Uterus (tissue), 4 donors: ENCODE measurements around the gene CARD8. TPM values are rescaled to one million over a fixed set of nuclear protein-coding genes. Genes with fewer than 3 reads are reported as not detected.
"Not testable (repeated sequence)": the region's sequence is repeated elsewhere in the genome, so short reads cannot be mapped to it uniquely, and the experiment has no call there.

Experiments
- DNase-seq, 2 donors: peaks; one replicate each; pipeline ENCODE4 v3.0.0-alpha.2; 2019 to 2020
- H3K27ac ChIP-seq, 2 donors: fragments of 200-600 bp; sonication (generic); 1 replicate in 1 of 2; 2 replicates in 1 of 2; pipeline ENCODE4 v1.5.1; 2016 to 2018
- H3K27me3 ChIP-seq, 2 donors: fragments of 200-600 bp; sonication (generic); one replicate each; pipeline ENCODE4 v1.5.1; 2018 to 2019; ENCODE audit warnings: control low read depth in 1 of 2
- H3K36me3 ChIP-seq, 2 donors: fragments of 200-600 bp; sonication (generic); one replicate each; pipeline ENCODE4 v1.5.1; 2019; ENCODE audit warnings: control low read depth in 1 of 2
- H3K4me1 ChIP-seq, 2 donors: fragments of 200-600 bp; sonication (generic); one replicate each; pipeline ENCODE4 v1.5.1; 2018 to 2019; ENCODE audit warnings: control low read depth in 1 of 2
- H3K4me3 ChIP-seq, 2 donors: fragments of 200-600 bp; sonication (generic); 1 replicate in 1 of 2; 2 replicates in 1 of 2; pipeline ENCODE4 v1.5.1; 2018 to 2019; ENCODE audit warnings: mild to moderate bottlenecking in 1 of 2
- H3K9me3 ChIP-seq, 2 donors: fragments of 200-600 bp; sonication (generic); one replicate each; pipeline ENCODE4 v1.5.1; 2019; ENCODE audit warnings: control low read depth in 1 of 2
- POLR2A ChIP-seq, 2 donors: fragments of 450-650 bp; IDR thresholded peaks; one replicate each; pipeline ENCODE4 v1.6.1; 2016; ENCODE audit warnings: antibody characterized with exemption in 2 of 2, mild to moderate bottlenecking in 1 of 2, moderate library complexity in 1 of 2
- intact Hi-C: fragments of 100-400 bp; cut with DNase I; formaldehyde crosslinking; loops from one replicate; pipeline ENCODE4 v1.15.1; 2023; ENCODE audit warnings: low total_unique reads
- total RNA-seq, 4 donors: library from RNA; depleted of rRNA in 3 of 4; stranded (reverse); fragments of >200 nt in 3 of 4; gene quantifications; one replicate each; pipeline versions ENCODE4 v1.1.0 to v1.2.4, GENCODE V29; 2014 to 2023
- TF ChIP-seq, protein P1 (sequence below), 4 experiments: fragments of 200-600 bp in 2 of 4; fragments of 450-650 bp in 2 of 4; sonication (generic) in 2 of 4; IDR thresholded peaks; one replicate each; pipeline ENCODE4 v1.5.1; 2016 to 2019; ENCODE audit warnings: antibody characterized with exemption in 4 of 4, mild to moderate bottlenecking in 2 of 4, moderate library complexity in 1 of 4
- donor health status: DM: yes; HTN: yes; CAD: no.

The CARD8 gene
- total RNA-seq, 4 donors from 2014 or later = 18.8 to 80.2 (median 53.0) TPM

DNA sequence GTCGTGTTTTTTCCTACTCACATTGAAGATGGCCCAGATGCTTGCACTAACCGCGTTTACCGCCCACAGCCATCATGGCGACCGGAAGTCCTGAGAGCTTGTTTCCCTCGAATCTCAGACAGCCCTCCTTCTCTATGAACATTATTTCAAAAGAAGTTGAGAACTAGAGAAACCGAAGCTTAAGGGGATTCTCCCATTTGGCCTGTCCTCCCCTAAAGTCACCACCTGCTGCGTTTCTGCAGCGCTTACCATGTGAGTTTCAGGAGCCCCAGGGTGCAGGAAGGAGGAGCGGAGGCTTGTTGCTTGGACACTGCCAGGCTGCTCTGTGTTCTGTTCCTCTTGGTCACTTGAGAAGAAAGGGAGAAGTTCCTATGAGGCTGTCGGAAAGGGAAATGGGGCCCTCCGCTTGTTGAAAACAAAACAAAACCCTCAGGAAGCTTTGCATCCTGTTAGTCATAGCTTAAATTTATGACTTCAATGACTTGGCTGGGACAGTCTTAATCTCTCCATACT lies 6.2 kb downstream of the CARD8 start:
- Histone ChIP-seq H3K27me3 (no peaks in the 10 kb centered on the region), H3K4me1 (peaks cover 0 to 4% of the 10 kb centered on the region in 2 donors), H3K36me3 (no peaks in the 10 kb centered on the region), H3K4me3 (peak overlapping the region in 1 of 2 donors; percentile 15), H3K27ac (peak overlapping the region; percentile 33 to 75), H3K9me3 (no peaks in the 10 kb centered on the region)
- TF ChIP-seq, protein P1, sequence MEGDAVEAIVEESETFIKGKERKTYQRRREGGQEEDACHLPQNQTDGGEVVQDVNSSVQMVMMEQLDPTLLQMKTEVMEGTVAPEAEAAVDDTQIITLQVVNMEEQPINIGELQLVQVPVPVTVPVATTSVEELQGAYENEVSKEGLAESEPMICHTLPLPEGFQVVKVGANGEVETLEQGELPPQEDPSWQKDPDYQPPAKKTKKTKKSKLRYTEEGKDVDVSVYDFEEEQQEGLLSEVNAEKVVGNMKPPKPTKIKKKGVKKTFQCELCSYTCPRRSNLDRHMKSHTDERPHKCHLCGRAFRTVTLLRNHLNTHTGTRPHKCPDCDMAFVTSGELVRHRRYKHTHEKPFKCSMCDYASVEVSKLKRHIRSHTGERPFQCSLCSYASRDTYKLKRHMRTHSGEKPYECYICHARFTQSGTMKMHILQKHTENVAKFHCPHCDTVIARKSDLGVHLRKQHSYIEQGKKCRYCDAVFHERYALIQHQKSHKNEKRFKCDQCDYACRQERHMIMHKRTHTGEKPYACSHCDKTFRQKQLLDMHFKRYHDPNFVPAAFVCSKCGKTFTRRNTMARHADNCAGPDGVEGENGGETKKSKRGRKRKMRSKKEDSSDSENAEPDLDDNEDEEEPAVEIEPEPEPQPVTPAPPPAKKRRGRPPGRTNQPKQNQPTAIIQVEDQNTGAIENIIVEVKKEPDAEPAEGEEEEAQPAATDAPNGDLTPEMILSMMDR (IDR thresholded peaks at IDR 0.05) = no peak
- TF ChIP-seq POLR2A (IDR thresholded peaks at IDR 0.05) = no peak
- peak in 1 of 2 donors; percentile 49 for DNase-seq
- intact Hi-C loops = no loop called here

DNA sequence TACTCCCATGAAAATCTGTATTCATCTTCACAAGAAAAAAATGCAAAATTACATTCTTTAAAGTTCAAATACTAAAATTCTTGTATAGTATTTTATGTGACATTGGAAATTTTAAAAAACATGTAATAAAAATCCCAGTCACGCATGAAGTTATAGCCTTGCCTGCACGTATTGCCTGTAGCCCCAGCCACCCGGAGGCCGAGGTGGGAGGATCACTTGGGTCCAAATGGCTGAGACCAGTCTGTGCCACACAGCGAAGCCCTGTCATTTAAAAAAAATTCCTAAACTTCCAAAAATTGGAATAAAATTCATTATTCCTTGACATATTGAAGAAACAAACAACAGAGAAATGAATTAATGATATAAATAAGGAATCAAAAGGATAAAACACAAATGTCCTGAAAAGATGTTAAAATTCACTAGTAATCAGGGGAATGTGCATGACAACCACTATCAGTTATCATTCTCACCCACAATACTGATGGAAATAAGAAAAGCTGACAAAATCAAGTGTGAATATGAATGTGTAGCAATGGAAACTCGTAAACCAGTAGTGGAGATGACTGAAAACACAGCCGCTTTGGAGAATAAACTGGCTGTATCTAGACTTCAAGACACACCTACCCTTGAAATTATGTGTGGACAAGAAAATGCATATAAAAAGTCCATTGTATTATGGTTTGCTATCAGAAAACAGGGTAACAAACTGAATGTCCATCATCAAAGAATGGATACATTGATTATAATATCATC lies 7.5 kb downstream of the CARD8 start:
- Histone ChIP-seq H3K4me3 (no peak overlapping the region), H3K4me1 (no peaks in the 10 kb centered on the region), H3K27me3 (no peaks in the 10 kb centered on the region), H3K27ac (peak overlapping the region in 1 of 2 donors; percentile 49), H3K36me3 (no peaks in the 10 kb centered on the region), H3K9me3 (no peaks in the 10 kb centered on the region)
- intact Hi-C loops = no loop called here
- TF ChIP-seq, protein P1 (IDR thresholded peaks at IDR 0.05) = no peak
- TF ChIP-seq POLR2A (IDR thresholded peaks at IDR 0.05) = no peak
- DNase-seq = no peak

DNA sequence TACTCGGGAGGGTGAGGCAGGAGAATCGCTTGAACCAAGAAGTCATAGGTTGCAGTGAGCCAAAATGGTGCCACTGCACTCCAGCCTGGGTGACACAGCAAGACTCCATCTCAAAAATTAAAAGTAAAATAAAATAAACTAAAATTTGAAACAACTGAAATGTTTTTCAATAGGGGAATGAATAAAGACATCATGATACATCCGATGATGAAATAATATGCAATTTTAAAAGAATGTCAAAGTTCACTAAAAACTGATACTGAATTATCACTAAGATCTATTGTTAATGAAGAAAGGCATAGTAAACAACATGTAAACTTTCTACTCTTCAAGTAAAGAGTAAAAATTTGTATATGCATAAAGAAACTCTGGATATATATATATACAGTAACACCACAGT lies 8.5 kb downstream of the CARD8 start:
- Histone ChIP-seq H3K4me3 (no peak overlapping the region), H3K36me3 (no peaks in the 10 kb centered on the region), H3K9me3 (no peaks in the 10 kb centered on the region), H3K4me1 (no peaks in the 10 kb centered on the region), H3K27ac (no peak overlapping the region), H3K27me3 (no peaks in the 10 kb centered on the region)
- TF ChIP-seq, protein P1 (IDR thresholded peaks at IDR 0.05) = no peak
- TF ChIP-seq POLR2A (IDR thresholded peaks at IDR 0.05) = no peak
- no peak for DNase-seq
- intact Hi-C loops = no loop called here

DNA sequence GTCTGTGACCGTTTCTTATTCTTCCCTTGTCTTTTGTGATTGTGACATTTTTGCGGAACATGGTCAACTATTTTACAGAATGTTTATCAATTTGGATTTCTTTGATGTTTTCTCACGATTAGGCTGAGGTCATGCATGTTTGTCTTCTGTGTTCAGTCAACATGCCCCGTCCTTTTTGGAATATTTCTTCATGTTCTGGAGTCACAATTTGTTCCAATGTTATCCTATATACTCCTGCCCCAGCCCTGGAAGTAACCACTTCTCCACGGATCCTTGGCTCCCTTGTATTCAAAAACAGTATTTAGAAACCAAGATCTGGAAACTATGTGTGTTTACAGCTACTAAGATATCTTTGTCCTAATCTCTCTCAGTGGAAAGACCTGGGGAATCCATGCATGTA lies 9.6 kb downstream of the CARD8 start:
- intact Hi-C loops = no loop called here
- no peak overlapping the region for H3K4me3 ChIP-seq
- no peaks in the 10 kb centered on the region for H3K9me3 ChIP-seq
- DNase-seq = no peak
- no peak for TF ChIP-seq POLR2A (IDR thresholded peaks at IDR 0.05)
- TF ChIP-seq, protein P1 (IDR thresholded peaks at IDR 0.05) = no peak
- H3K27ac ChIP-seq = no peak overlapping the region
- H3K4me1 ChIP-seq = no peaks in the 10 kb centered on the region
- H3K36me3 ChIP-seq = no peaks in the 10 kb centered on the region
- no peaks in the 10 kb centered on the region for H3K27me3 ChIP-seq

DNA sequence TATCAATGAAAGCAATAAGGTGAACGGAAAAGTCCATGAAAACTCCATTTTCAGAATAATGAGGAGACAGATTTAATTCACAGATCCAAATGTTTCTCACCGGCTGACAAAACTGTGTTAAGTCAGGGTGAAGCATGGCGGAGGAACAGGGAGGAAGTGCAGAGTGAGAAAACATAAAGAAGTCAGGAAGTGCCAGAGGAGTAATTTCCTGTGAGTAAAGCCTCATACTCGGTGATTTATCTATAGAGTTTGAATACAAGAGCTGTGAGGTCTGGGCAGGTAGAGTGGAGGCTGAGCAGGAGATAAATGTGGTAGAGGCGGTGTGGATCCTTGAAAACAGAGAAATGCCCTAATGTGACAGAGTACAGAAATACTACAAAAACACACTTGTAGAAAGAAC lies 11.4 kb downstream of the CARD8 start:
- Histone ChIP-seq H3K4me1 (no peaks in the 10 kb centered on the region), H3K36me3 (no peaks in the 10 kb centered on the region), H3K27me3 (no peaks in the 10 kb centered on the region), H3K9me3 (no peaks in the 10 kb centered on the region), H3K4me3 (no peak overlapping the region), H3K27ac (no peak overlapping the region)
- intact Hi-C loops = no loop called here
- TF ChIP-seq, protein P1 (IDR thresholded peaks at IDR 0.05) = no peak
- no peak for TF ChIP-seq POLR2A (IDR thresholded peaks at IDR 0.05)
- no peak for DNase-seq

DNA sequence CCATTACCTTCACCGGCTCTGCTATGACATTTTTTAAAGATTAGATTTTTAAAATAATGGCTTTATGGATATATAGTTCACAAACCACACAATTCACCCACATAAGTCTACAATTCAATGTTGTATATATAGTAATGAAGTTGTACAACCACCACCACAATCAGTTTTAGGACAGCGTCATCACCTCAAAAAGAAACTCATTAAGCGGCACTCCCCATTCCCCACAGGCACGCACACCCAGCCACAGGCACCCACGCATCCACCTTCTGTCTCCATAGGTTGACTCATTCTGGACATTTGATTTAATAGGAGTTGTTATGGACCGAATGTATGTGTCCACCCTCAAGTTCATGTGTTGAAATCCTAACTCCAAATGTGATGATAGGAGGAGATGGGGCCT lies 13.9 kb downstream of the CARD8 start:
- H3K9me3 ChIP-seq, H3K27me3 ChIP-seq, H3K36me3 ChIP-seq, H3K4me3 ChIP-seq, H3K27ac ChIP-seq, DNase-seq, H3K4me1 ChIP-seq, intact Hi-C loops: not testable (repeated sequence)
